GM10248 (cell line): ENCODE data around the gene DCTN1.

ENCODE experiments used
- CTCF ChIA-PET: fragments of 300-600 bp; sonication (Branson Sonifier 250); formaldehyde crosslinking; extraction: SDS; loops from one replicate; lab custom pipeline; 2021; ENCODE audit warnings: antibody characterized with exemption; lab: Yijun Ruan, JAX
- POLR2A ChIA-PET: fragments of 350-650 bp; sonication (Branson Sonifier 250); formaldehyde crosslinking; extraction: SDS; loops from one replicate; lab custom pipeline; 2020; ENCODE audit warnings: antibody characterized with exemption; lab: Yijun Ruan, JAX
- DNase-seq: peaks from one replicate; pipeline ENCODE4 v3.0.0; 2012; ENCODE audit errors: extremely low spot score
- CTCF ChIP-seq: IDR thresholded peaks from 2 replicates; pipeline ENCODE4 v1.5.1; 2012; ENCODE audit warnings: mild to moderate bottlenecking, low read depth; ENCODE audit errors: extremely low read depth, missing control alignments, control extremely low read depth

DCTN1 gene

GRCh38 chr2:74414441-74414840 is 34.3 kb upstream of the DCTN1 start:
- CTCF ChIA-PET, result interaction anchor here (2.4 to 3.6 kb wide), 3 partner anchors 9 to 23 kb away, joined by 6 to 22 read pairs (median 7); no protein-coding TSS in a partner anchor
- POLR2A ChIA-PET, result no interaction called here
- TF ChIP-seq CTCF, result no peak
- DNase-seq, result no peak

GRCh38 chr2:74413001-74413698 is 33.0 kb upstream of the DCTN1 start:
- TF ChIP-seq CTCF, result no peak
- POLR2A ChIA-PET, result interaction anchor here (0.6 kb wide), 1 partner anchor 72 kb away, joined by 3 read pairs; no protein-coding TSS in a partner anchor
- CTCF ChIA-PET, result interaction anchor here (1.0 to 3.6 kb wide), 3 partner anchors 12 to 292 kb away, joined by 3 to 22 read pairs (median 3); no protein-coding TSS in a partner anchor
- DNase-seq, result no peak

- POLR2A ChIA-PET, result no interaction called here
- DNase-seq, result no peak
- CTCF ChIA-PET, result interaction anchor here (0.6 kb wide), 1 partner anchor 11 kb away, joined by 3 read pairs; no protein-coding TSS in a partner anchor
Observed at GRCh38 chr2:74407682-74408081, 27.6 kb upstream of the DCTN1 start.

GRCh38 chr2:74406035-74406434 is 25.9 kb upstream of the DCTN1 start:
- ChIA-PET CTCF (interaction anchor here (1.0 to 1.8 kb wide), 4 partner anchors 9 to 14 kb away, joined by 3 to 6 read pairs (median 6); no protein-coding TSS in a partner anchor), POLR2A (interaction anchor here (0.6 to 0.7 kb wide), 2 partner anchors 9 to 12 kb away, joined by 3 to 4 read pairs; no protein-coding TSS in a partner anchor)
- no peak for TF ChIP-seq CTCF
- peak; percentile 44 for DNase-seq

More at GRCh38 chr2:74407682-74408081, 27.6 kb upstream of the DCTN1 start:
- TF ChIP-seq CTCF, result no peak

- TF ChIP-seq CTCF, result no peak
- no peak for DNase-seq
- CTCF ChIA-PET, result interaction anchor here (1.0 to 6.2 kb wide), 8 partner anchors 11 to 152 kb away, joined by 3 to 57 read pairs (median 7); partner anchors contain the start of genes C2orf81 and WDR54
- POLR2A ChIA-PET, result no interaction called here
Observed at GRCh38 chr2:74401891-74402290, 21.8 kb upstream of the DCTN1 start.

- DNase-seq, result peak; percentile 53
- CTCF ChIA-PET, result interaction anchor here (1.1 to 6.2 kb wide), 8 partner anchors 9 to 150 kb away, joined by 4 to 57 read pairs (median 7); partner anchors contain the start of genes C2orf81 and WDR54
- peak; percentile 42 for TF ChIP-seq CTCF
Observed at GRCh38 chr2:74399785-74400184, 19.7 kb upstream of the DCTN1 start.

More at GRCh38 chr2:74399785-74400184, 19.7 kb upstream of the DCTN1 start:
- POLR2A ChIA-PET, result no interaction called here
